ENCODE data around the gene ASB15.

DNA sequence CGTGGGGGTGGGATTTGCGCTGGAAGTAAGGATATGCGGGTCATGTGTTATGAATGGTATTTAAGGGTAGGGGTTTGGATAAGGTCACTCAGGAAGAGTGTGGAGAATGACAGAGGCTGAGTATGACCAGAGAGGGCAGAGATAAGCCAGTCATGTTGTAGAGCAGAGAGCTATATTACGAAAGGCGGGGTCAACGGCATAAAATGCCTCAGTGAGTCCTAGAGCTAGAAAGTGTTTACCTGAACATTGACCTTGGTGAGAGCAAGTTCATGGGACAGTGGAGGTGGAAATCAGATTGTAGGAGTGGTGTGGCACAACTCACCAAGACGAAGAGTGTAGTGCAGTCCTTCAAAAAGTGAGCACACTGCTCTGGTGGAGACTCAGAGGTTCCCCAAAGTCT is 67.9 kb downstream of the ASB15 start:
- TF ChIP-seq, protein P1, sequence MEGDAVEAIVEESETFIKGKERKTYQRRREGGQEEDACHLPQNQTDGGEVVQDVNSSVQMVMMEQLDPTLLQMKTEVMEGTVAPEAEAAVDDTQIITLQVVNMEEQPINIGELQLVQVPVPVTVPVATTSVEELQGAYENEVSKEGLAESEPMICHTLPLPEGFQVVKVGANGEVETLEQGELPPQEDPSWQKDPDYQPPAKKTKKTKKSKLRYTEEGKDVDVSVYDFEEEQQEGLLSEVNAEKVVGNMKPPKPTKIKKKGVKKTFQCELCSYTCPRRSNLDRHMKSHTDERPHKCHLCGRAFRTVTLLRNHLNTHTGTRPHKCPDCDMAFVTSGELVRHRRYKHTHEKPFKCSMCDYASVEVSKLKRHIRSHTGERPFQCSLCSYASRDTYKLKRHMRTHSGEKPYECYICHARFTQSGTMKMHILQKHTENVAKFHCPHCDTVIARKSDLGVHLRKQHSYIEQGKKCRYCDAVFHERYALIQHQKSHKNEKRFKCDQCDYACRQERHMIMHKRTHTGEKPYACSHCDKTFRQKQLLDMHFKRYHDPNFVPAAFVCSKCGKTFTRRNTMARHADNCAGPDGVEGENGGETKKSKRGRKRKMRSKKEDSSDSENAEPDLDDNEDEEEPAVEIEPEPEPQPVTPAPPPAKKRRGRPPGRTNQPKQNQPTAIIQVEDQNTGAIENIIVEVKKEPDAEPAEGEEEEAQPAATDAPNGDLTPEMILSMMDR (conservative IDR thresholded peaks at IDR 0.05; ENCODE audit: low read depth, low read length), result no peak
- no peak for TF ChIP-seq EZH2 (IDR thresholded peaks at IDR 0.05; ENCODE audit: low read length, unreplicated experiment)

Measured in PC-3 (cell line).